GM21515 (cell line): Measurements from ENCODE around the gene ATP8B1.

ENCODE experiments used
- ATAC-seq: cut with Tn5 transposase; IDR thresholded peaks from one replicate; pipeline ENCODE4 v1.9.1; 2021; ENCODE audit not compliant: unreplicated experiment

ATP8B1 gene

GRCh38 chr18:57631697-57632096, 171.4 kb downstream of the ATP8B1 start:
- no peak for ATAC-seq

GRCh38 chr18:57630754-57631595, 172.1 kb downstream of the ATP8B1 start:
- peak; percentile 45 for ATAC-seq

GRCh38 chr18:57630002-57630753, 172.9 kb downstream of the ATP8B1 start:
- ATAC-seq = peak; percentile 91

GRCh38 chr18:57629422-57629821, 173.7 kb downstream of the ATP8B1 start:
- ATAC-seq = no peak

GRCh38 chr18:57627488-57627887, 175.6 kb downstream of the ATP8B1 start:
- ATAC-seq = no peak

- ATAC-seq = no peak
Observed at GRCh38 chr18:57624988-57625387, 178.1 kb downstream of the ATP8B1 start.

- ATAC-seq = peak; percentile 22
Observed at GRCh38 chr18:57621246-57621604, 181.9 kb downstream of the ATP8B1 start.

- ATAC-seq = no peak
Observed at GRCh38 chr18:57619876-57620275, 183.2 kb downstream of the ATP8B1 start.

- ATAC-seq = no peak
Observed at GRCh38 chr18:57618910-57619309, 184.2 kb downstream of the ATP8B1 start.

GRCh38 chr18:57603871-57604270, 199.2 kb downstream of the ATP8B1 start:
- no peak for ATAC-seq
